HG02981 (cell line): ENCODE measurements around the gene LRRC28.

Experiments
- ATAC-seq: cut with Tn5 transposase; IDR thresholded peaks from one replicate; pipeline ENCODE4 v1.9.1; 2021; ENCODE audit warnings: mild to moderate bottlenecking, moderate library complexity; ENCODE audit not compliant: unreplicated experiment

LRRC28 gene

GRCh38 chr15:99433757-99434450 lies 182.6 kb downstream of the LRRC28 start:
- no peak for ATAC-seq

- no peak for ATAC-seq
These were observed 183.3 kb downstream of the LRRC28 start for GRCh38 chr15:99434506-99435112.

- ATAC-seq: no peak
These were observed 183.9 kb downstream of the LRRC28 start for GRCh38 chr15:99435113-99435695.

- ATAC-seq: no peak
These were observed 184.7 kb downstream of the LRRC28 start for GRCh38 chr15:99435877-99436541.

GRCh38 chr15:99436542-99437314 lies 185.4 kb downstream of the LRRC28 start:
- ATAC-seq: no peak

- no peak for ATAC-seq
These were observed 186.3 kb downstream of the LRRC28 start for GRCh38 chr15:99437315-99438223.

GRCh38 chr15:99438224-99438585 lies 186.9 kb downstream of the LRRC28 start:
- no peak for ATAC-seq

GRCh38 chr15:99438691-99439523 lies 187.6 kb downstream of the LRRC28 start:
- ATAC-seq: no peak

GRCh38 chr15:99439524-99439835 lies 188.2 kb downstream of the LRRC28 start:
- no peak for ATAC-seq

GRCh38 chr15:99440029-99440428 lies 188.7 kb downstream of the LRRC28 start:
- ATAC-seq: no peak
